HepG2 (cell line): ENCODE measurements around the gene ZBTB7C. TPM values are rescaled to one million over a fixed set of nuclear protein-coding genes. Genes with fewer than 3 reads are reported as not detected.

ENCODE experiments used
- ATAC-seq: fragments of 200-7000 bp; cut with Tn5 transposase; 3 replicates; pipeline ENCODE4 v1.9.1; 2020; ENCODE audit warnings: mild to moderate bottlenecking, moderate library complexity
- BruUV-seq: library from RNA; stranded (reverse); fragments of 400-500 nt; replicated peaks from 2 replicates; lab custom pipeline; 2021; lab: Mats Ljungman, UMichigan
- CTCF ChIA-PET: fragments of 300-600 bp; formaldehyde crosslinking; extraction: SDS; loops from one replicate; lab custom pipeline; 2021; ENCODE audit warnings: low total read pairs, inconsistent platforms, low intra/inter-chr PET ratio; lab: Yijun Ruan, JAX
- POLR2A ChIA-PET: fragments of 350-600 bp; sonication (Branson Sonifier 250); formaldehyde crosslinking; loops from one replicate; lab custom pipeline; 2020; ENCODE audit warnings: antibody characterized with exemption, inconsistent platforms; lab: Yijun Ruan, JAX
- DNase-seq: peaks from one replicate; pipeline ENCODE4 v3.0.0-alpha.2; 2015; ENCODE audit warnings: low spot score
- FAIRE-seq: peaks from 3 replicates; lab custom pipeline; 2011; peaks lifted over from hg19 to GRCh38; lab: Jason Lieb, UNC
- H2AFZ ChIP-seq: one replicate; pipeline ENCODE4 v1.6.1; 2011; ENCODE audit warnings: low read length, inconsistent platforms
- H3K27ac ChIP-seq: fragments of 300-600 bp; 3 replicates; pipeline ENCODE4 v1.8.0; 2011; ENCODE audit warnings: mixed run types, mild to moderate bottlenecking, mixed read lengths, low read length, inconsistent platforms; ENCODE audit not compliant: insufficient read depth; ENCODE audit errors: extremely low read length
- H3K27me3 ChIP-seq, 2 experiments: fragments of 200-600 bp in 1 of 2; 2 replicates in 1 of 2; 3 replicates in 1 of 2; pipeline versions ENCODE4 v1.6.0 to v1.8.0; 2011; ENCODE audit warnings: low read length in 2 of 2, mild to moderate bottlenecking in 2 of 2, moderate library complexity in 2 of 2, inconsistent platforms in 1 of 2; ENCODE audit not compliant: insufficient read depth in 2 of 2, control insufficient read depth in 1 of 2
- H3K36me3 ChIP-seq, 2 experiments: fragments of 200-600 bp in 1 of 2; replicated peaks in 1 of 2; 2 replicates in 1 of 2; 3 replicates in 1 of 2; pipeline versions ENCODE4 v1.5.1 to v1.8.0; 2011; ENCODE audit warnings: low read length in 2 of 2, inconsistent platforms in 1 of 2; ENCODE audit not compliant: insufficient read depth in 2 of 2, control insufficient read depth in 1 of 2
- H3K4me1 ChIP-seq: 2 replicates; pipeline ENCODE4 v1.5.1; 2012; ENCODE audit warnings: low read length, inconsistent platforms; ENCODE audit not compliant: insufficient read depth
- H3K4me2 ChIP-seq: 2 replicates; pipeline ENCODE4 v1.6.0; 2011; ENCODE audit warnings: low read depth, low read length, inconsistent platforms
- H3K4me3 ChIP-seq, 3 experiments: fragments of 200-600 bp in 1 of 3; sonication (generic), shearing (Covaris generic) in 1 of 3; replicated peaks in 1 of 3; 2 replicates each; pipeline ENCODE4 v1.5.1; 2011 to 2016; ENCODE audit warnings: low read length in 3 of 3, inconsistent platforms in 2 of 3, low read depth in 2 of 3, mild to moderate bottlenecking in 2 of 3, control low read depth in 1 of 3, mixed read lengths in 1 of 3; ENCODE audit not compliant: insufficient read depth in 1 of 3
- H3K79me2 ChIP-seq: one replicate; pipeline ENCODE4 v1.6.1; 2011; ENCODE audit warnings: low read length, inconsistent platforms; ENCODE audit not compliant: insufficient read depth
- H3K9ac ChIP-seq: 2 replicates; pipeline ENCODE4 v1.6.0; 2011; ENCODE audit warnings: mild to moderate bottlenecking, low read depth, low read length, inconsistent platforms; ENCODE audit not compliant: insufficient read depth
- H3K9me3 ChIP-seq: 2 replicates; pipeline ENCODE4 v1.5.1; 2012; ENCODE audit warnings: mild to moderate bottlenecking, low read length
- H4K20me1 ChIP-seq: 2 replicates; pipeline ENCODE4 v1.6.0; 2011; ENCODE audit warnings: inconsistent platforms, mild to moderate bottlenecking, low read length, moderate library complexity; ENCODE audit not compliant: insufficient read depth
- HMG20B ChIP-seq: conservative IDR thresholded peaks from 2 replicates; pipeline ENCODE4 v1.6.1; 2016; ENCODE audit warnings: missing genetic modification reagents, missing compliant biosample characterization
- HMGXB3 ChIP-seq: sonication (generic); formaldehyde crosslinking; IDR thresholded peaks from 2 replicates; pipeline ENCODE4 v1.4.0; 2020; ENCODE audit warnings: missing genetic modification reagents, borderline replicate concordance
- PRPF4 ChIP-seq: fragments of 200-400 bp; formaldehyde crosslinking; IDR thresholded peaks from 2 replicates; pipeline ENCODE4 v1.6.1; 2016; ENCODE audit warnings: low read length, low read depth; ENCODE audit not compliant: poor library complexity, severe bottlenecking
- ZBTB1 ChIP-seq: sonication (generic); formaldehyde crosslinking; IDR thresholded peaks from 2 replicates; pipeline ENCODE4 v1.4.0; 2020; ENCODE audit warnings: missing genetic modification reagents, borderline replicate concordance
- ZNF773 ChIP-seq: sonication (generic); formaldehyde crosslinking; IDR thresholded peaks from 2 replicates; pipeline ENCODE4 v1.4.0; 2020; ENCODE audit warnings: missing genetic modification reagents, borderline replicate concordance
- WGBS: methylation state at CpG from one replicate; pipeline ENCODE4 v1.1.6; 2017; ENCODE audit warnings: low lambda C conversion rate; 5-methylcytosine and 5-hydroxymethylcytosine counted together
- in situ Hi-C: cut with HindIII; loops from 2 replicates; pipeline ENCODE4 v1.10.0; 2017; ENCODE audit warnings: low pct_unique_long_range_greater_than_20kb; ENCODE audit not compliant: extremely low pct_ligation_motif_present
- intact Hi-C: fragments of 100-400 bp; cut with micrococcal nuclease; formaldehyde crosslinking; loops from one replicate; pipeline ENCODE4 v1.10.0; 2022; ENCODE audit not compliant: unreplicated experiment
- polyA plus RNA-seq, 8 experiments: library from polyadenylated mRNA; depleted of rRNA in 3 of 8; stranded (reverse) in 7 of 8; unstranded in 1 of 8; fragments of >200 nt; fragmentation: Illumina TruSeq in 4 of 8; extraction: Trizol in 4 of 8; gene quantifications; 2 replicates each; pipeline versions ENCODE4 v1.2.1 to v1.2.3, GENCODE V29; 2011 to 2016; ENCODE audit warnings: low read depth in 4 of 8, missing spikeins in 1 of 8, mixed read lengths in 1 of 8; ENCODE audit not compliant: insufficient read depth in 1 of 8
- total RNA-seq, 5 experiments: library from RNA; depleted of rRNA; stranded (reverse); fragments of >200 nt; fragmentation: Illumina TruSeq; extraction: Trizol; gene quantifications; 2 replicates each; pipeline ENCODE4 v1.2.3, GENCODE V29; 2016; ENCODE audit warnings: low read depth in 1 of 5
- TF ChIP-seq, protein P1 (sequence below): IDR thresholded peaks from 2 replicates; pipeline ENCODE4 v1.6.1; 2016; ENCODE audit warnings: low read depth

ZBTB7C gene
- total and polyA plus RNA-seq, 2 of the 13 experiments (the other 11 are each of a cell fraction or from before 2014, with no cell fraction given), result 0.01 to 0.04 TPM

GRCh38 chr18:48022021-48022420, 387.2 kb downstream of the ZBTB7C start:
- no peak overlapping the region for H3K4me3 ChIP-seq
- ATAC-seq (no peak), DNase-seq (no peak), FAIRE-seq (no peak)
- peaks cover 2 to 15% of the 10 kb centered on the region in 2 experiments; a peak in 2 of 5 replicates for H3K27me3 ChIP-seq
- no peaks in the 10 kb centered on the region for H4K20me1 ChIP-seq
- H3K4me2 ChIP-seq, result no peak overlapping the region
- H2AFZ ChIP-seq, result no peak overlapping the region
- intact Hi-C loops (loop anchor here (1.0 kb wide), 1 partner anchor 246 kb away; no protein-coding TSS in a partner anchor), in situ Hi-C loops (loop anchor here (5.0 kb wide), 1 partner anchor 250 kb away; no protein-coding TSS in a partner anchor)
- no peaks in the 10 kb centered on the region for H3K4me1 ChIP-seq
- H3K36me3 ChIP-seq, result no peaks in the 10 kb centered on the region
- 30% methylated on average over 6 of the region's 10 CpGs for WGBS
- no TSS peak for BruUV-seq
- H3K79me2 ChIP-seq, result no peaks in the 10 kb centered on the region
- POLR2A ChIA-PET, result no interaction called here
- no peak overlapping the region for H3K27ac ChIP-seq
- CTCF ChIA-PET, result interaction anchor here (2.2 kb wide), 1 partner anchor 249 kb away, joined by 23 read pairs; no protein-coding TSS in a partner anchor
- no peak overlapping the region for H3K9ac ChIP-seq
- TF ChIP-seq, protein P1, sequence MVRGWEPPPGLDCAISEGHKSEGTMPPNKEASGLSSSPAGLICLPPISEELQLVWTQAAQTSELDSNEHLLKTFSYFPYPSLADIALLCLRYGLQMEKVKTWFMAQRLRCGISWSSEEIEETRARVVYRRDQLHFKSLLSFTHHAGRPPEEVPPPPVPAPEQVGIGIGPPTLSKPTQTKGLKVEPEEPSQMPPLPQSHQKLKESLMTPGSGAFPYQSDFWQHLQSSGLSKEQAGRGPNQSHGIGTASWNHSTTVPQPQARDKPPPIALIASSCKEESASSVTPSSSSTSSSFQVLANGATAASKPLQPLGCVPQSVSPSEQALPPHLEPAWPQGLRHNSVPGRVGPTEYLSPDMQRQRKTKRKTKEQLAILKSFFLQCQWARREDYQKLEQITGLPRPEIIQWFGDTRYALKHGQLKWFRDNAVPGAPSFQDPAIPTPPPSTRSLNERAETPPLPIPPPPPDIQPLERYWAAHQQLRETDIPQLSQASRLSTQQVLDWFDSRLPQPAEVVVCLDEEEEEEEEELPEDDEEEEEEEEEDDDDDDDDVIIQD (CRISPR knock-in tag), result no peak
- H3K9me3 ChIP-seq, result no peaks in the 10 kb centered on the region

DNA sequence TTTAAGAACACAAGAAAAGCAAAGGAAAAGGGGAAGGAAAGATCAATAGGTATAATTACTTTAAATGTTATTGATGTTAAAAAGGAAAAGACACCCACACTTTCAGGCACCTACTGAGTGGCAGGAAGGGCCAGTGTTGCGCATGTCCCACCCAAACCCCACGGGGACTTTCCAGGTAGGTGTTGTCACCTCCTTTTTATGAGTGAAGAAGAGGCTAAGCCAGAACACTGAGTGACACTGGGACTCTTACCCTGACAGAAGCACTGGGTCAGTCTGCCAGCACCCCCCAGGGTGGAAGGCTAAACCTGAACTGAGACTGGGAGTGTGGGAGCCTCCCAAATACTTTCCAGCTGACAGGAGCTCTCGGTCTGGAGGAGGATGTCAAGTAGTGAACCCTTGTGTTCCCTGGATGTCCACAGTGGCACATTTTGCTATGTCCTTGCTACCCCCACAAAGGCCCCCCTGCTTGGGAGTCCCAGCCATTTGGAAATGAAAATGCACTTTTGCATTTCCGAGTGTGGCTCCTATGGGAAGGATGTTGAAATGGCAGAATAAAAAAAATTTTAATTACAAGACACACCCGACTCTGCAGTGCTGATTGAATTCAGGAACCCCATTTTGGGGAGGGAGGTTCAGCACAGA, 387.8 kb downstream of the ZBTB7C start:
- intact Hi-C loops (no loop called here), in situ Hi-C loops (loop anchor here (5.0 kb wide), 1 partner anchor 249 kb away; no protein-coding TSS in a partner anchor)
- Histone ChIP-seq H3K79me2 (no peaks in the 10 kb centered on the region), H4K20me1 (no peaks in the 10 kb centered on the region), H3K4me2 (no peak overlapping the region), H3K9me3 (no peaks in the 10 kb centered on the region), H3K4me1 (no peaks in the 10 kb centered on the region), H2AFZ (no peak overlapping the region), H3K9ac (no peak overlapping the region), H3K27ac (no peak overlapping the region), H3K27me3 (peaks cover 2 to 15% of the 10 kb centered on the region in 2 experiments; a peak in 2 of 5 replicates), H3K4me3 (no peak overlapping the region), H3K36me3 (no peaks in the 10 kb centered on the region)
- POLR2A ChIA-PET, result no interaction called here
- CTCF ChIA-PET, result interaction anchor here (2.2 kb wide), 1 partner anchor 249 kb away, joined by 23 read pairs; no protein-coding TSS in a partner anchor
- 4% methylated on average over 5 of the region's 5 CpGs for WGBS
- no TSS peak for BruUV-seq
- DNase-seq (no peak), FAIRE-seq (no peak), ATAC-seq (no peak)
- TF ChIP-seq ZNF773, result no peak
- no peak for TF ChIP-seq HMG20B (CRISPR knock-in tag)
- TF ChIP-seq HMGXB3 (CRISPR knock-in tag), result no peak
- TF ChIP-seq ZBTB1 (CRISPR knock-in tag), result no peak
- no peak for TF ChIP-seq PRPF4
- TF ChIP-seq, all 625 proteins: peak for 0
